ENCODE results near the gene HSD11B1L. TPM values are rescaled to one million over a fixed set of nuclear protein-coding genes. Genes with fewer than 3 reads are reported as not detected.

Gene HSD11B1L
- total RNA-seq, 1 experiment from 2014 or later = 6.0 TPM

- Histone ChIP-seq H3K9ac (ENCODE audit: low read length) (no peak overlapping the region), H3K4me3 (replicated peaks in 1 of 2; ENCODE audit: low read depth in 1 of 2, low read length in 2 of 2) (no peak overlapping the region), H4K20me1 (ENCODE audit: insufficient read depth) (peaks cover 1% of the 10 kb centered on the region; the same call in 1 of the 2 replicates), H3K79me2 (ENCODE audit: insufficient read depth, low read length) (peaks cover 32% of the 10 kb centered on the region), H3K27ac (ENCODE audit: low read depth, low read length) (no peak overlapping the region), H2AFZ (ENCODE audit: low read depth, low read length, poor library complexity, severe bottlenecking) (no peak overlapping the region), H3K9me3 (ENCODE audit: control insufficient read depth in 1 of 2, insufficient read depth in 1 of 2, low read depth in 1 of 2, low read length in 2 of 2) (no peaks in the 10 kb centered on the region), H3K4me2 (ENCODE audit: low read length) (no peak overlapping the region), H3K4me1 (ENCODE audit: control insufficient read depth in 1 of 2, insufficient read depth in 2 of 2, low read length in 2 of 2) (peaks cover 0 to 4% of the 10 kb centered on the region in 2 experiments; a peak in 1 of 4 replicates), H3K27me3 (ENCODE audit: insufficient read depth, low read length) (no peaks in the 10 kb centered on the region), H3K9me2 (ENCODE audit: insufficient read depth) (no peaks in the 10 kb centered on the region), H3K36me3 (ENCODE audit: control insufficient read depth in 1 of 2, insufficient read depth in 2 of 2, low read length in 2 of 2) (peaks cover 14 to 47% of the 10 kb centered on the region in 2 experiments; a peak in 3 of 4 replicates)
- intact Hi-C loops (cut with micrococcal nuclease) = no loop called here
- no peak for DNase-seq (ENCODE audit: low read depth, low spot score)
- TF ChIP-seq SIN3A (IDR thresholded peaks at IDR 0.05; ENCODE audit: low read depth) (no peak; the same call in 1 of the 2 replicates), EGR1 (IDR thresholded peaks at IDR 0.05; ENCODE audit: low read depth) (no peak), CBX3 (IDR thresholded peaks at IDR 0.05; ENCODE audit: low read depth) (no peak), ZFX (IDR thresholded peaks at IDR 0.05) (no peak), CEBPB (IDR thresholded peaks at IDR 0.05; ENCODE audit: low read depth) (no peak), ELF1 (IDR thresholded peaks at IDR 0.05; ENCODE audit: borderline replicate concordance, low read depth) (no peak), REST (IDR thresholded peaks at IDR 0.05; ENCODE audit: low read depth) (no peak), ZNF274 (IDR thresholded peaks at IDR 0.05; ENCODE audit: low read depth, low read length) (no peak), MAX (IDR thresholded peaks at IDR 0.05) (no peak), JUND (IDR thresholded peaks at IDR 0.05) (no peak), EZH2 (IDR thresholded peaks at IDR 0.05) (no peak)
- TF ChIP-seq, protein P1, sequence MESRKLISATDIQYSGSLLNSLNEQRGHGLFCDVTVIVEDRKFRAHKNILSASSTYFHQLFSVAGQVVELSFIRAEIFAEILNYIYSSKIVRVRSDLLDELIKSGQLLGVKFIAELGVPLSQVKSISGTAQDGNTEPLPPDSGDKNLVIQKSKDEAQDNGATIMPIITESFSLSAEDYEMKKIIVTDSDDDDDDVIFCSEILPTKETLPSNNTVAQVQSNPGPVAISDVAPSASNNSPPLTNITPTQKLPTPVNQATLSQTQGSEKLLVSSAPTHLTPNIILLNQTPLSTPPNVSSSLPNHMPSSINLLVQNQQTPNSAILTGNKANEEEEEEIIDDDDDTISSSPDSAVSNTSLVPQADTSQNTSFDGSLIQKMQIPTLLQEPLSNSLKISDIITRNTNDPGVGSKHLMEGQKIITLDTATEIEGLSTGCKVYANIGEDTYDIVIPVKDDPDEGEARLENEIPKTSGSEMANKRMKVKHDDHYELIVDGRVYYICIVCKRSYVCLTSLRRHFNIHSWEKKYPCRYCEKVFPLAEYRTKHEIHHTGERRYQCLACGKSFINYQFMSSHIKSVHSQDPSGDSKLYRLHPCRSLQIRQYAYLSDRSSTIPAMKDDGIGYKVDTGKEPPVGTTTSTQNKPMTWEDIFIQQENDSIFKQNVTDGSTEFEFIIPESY (IDR thresholded peaks at IDR 0.05; ENCODE audit: extremely low read depth, insufficient replicate concordance, low read length) = no peak
- TF ChIP-seq, protein P2, sequence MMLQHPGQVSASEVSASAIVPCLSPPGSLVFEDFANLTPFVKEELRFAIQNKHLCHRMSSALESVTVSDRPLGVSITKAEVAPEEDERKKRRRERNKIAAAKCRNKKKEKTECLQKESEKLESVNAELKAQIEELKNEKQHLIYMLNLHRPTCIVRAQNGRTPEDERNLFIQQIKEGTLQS (IDR thresholded peaks at IDR 0.05) = no peak
- no peak for ATAC-seq
- no TSS peak for BruUV-seq (replicated peaks)
- CTCF ChIA-PET = interaction anchor here (2.2 kb wide), 1 partner anchor 8 kb away, joined by 8 read pairs; no protein-coding TSS in a partner anchor
- RAD21 ChIA-PET (ENCODE audit: low non-redundant PET in 1 of 2, low total read pairs in 2 of 2, uncharacterized antibody in 2 of 2, unreplicated experiment in 2 of 2) = no interaction called here
- POLR2A ChIA-PET = interaction anchor here (0.6 kb wide), 1 partner anchor 595 kb away, joined by 3 read pairs; no protein-coding TSS in a partner anchor
Observed at GRCh38 chr19:5697890-5698634, 17.2 kb downstream of the HSD11B1L start.
